NCI-H526 treated with DMSO at 0.1 percent for 48 hours (cell line): ENCODE results near the gene SPTBN1.
A peak's percentile ranks its signal among the peaks of the same experiment; 100 is the strongest.

Experiments
- DNase-seq: peaks from one replicate; lab custom pipeline; 2025; lab: John Stamatoyannopoulos, UW

The SPTBN1 gene

GRCh38 chr2:54590216-54591120, 134.3 kb downstream of the SPTBN1 start:
- no peak for DNase-seq

GRCh38 chr2:54591551-54591950, 135.4 kb downstream of the SPTBN1 start:
- no peak for DNase-seq

- no peak for DNase-seq
These were observed 137.1 kb downstream of the SPTBN1 start for GRCh38 chr2:54593249-54593648.

DNA sequence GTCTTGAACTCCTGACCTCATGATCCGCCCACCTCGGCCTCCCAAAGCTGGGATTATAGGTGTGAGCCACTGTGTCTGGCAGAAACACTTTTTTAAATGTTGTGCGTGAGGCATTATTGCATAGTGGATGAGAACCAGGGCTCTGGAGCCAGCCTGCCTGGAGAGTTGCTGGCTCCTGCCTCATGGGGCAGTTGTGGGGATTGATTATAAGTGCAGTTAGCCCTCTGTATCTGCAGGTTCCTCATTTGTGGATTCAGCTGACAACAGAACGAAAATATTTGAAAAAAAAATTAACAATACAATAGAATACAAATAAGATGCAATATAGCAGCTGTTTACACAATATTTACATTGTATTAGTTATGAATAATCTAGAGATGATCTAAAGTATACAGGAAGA, 137.9 kb downstream of the SPTBN1 start:
- no peak for DNase-seq

DNA sequence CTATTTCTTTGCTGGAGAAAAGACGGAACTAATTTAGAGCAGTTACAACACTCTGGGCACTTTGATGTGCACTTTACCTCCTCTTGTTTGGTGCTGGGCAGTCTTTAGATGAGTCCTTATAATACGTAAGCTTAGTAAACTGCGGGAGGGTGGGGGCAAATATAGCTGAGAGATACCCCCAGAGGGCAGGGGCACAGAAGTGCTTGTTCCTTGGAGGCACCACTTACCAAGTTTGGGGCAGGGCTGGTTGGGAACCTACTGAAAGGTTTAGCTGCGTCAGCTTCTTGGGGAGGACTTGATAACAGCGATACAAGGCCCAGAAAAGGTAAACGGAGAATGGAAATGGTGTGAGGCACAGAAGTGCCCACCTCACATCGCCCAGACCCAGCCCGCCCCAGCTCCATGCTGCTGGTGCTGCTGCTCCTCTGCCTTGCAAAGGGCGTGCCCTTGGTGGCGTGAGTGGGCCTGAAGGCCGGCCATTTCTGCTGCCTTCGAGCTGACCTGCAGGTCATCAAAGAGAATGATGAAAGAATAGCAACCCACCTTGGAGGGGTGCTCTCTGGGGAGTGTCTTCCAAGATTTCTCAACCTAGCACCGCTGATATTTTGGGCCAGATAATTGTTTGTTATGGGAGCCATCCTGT, 139.2 kb downstream of the SPTBN1 start:
- DNase-seq, result no peak

DNA sequence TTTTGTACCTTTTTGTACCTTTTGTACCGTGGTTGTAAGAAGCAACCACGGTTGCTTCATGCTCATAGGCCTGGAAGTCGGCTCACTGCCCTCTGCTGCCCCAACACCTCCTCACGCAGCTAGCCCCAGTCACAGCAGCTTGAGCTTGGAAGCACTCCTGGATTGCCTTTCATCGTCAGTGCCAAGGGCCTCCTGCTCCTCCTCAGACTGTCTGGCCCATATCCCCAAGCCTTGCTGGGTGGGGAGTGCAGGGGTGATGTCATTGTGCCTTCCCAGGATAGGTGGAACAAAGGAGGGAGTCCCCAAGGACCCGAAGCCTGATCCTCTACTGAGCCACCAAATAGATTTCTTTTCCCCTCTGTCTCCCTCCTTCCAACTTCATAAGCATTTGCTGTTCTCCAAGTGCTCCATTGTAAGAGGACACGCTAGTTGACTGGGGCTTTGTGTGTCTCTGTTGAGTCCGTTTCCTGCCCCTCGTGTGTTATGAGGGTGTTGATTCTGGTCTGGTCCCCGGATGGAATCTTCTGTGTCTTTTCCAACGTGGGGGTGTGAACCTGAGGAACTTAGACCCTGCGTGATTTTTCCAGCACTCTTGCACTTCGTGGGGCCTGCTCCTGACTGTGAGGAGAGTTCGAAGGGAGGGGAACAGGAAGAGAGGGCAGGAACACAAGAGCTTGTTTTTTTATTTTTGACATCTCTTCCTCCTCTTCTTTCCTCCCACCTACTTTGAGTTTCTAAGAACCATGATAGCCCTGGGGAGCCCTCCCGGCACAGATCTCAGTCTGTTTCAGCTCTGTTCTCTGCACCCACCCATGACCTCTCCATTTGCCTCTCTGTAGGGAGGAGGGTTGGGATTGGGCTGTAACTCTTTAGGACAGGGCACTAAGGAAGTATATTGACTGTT, 140.1 kb downstream of the SPTBN1 start:
- no peak for DNase-seq

GRCh38 chr2:54597153-54597848, 141.2 kb downstream of the SPTBN1 start:
- no peak for DNase-seq

DNA sequence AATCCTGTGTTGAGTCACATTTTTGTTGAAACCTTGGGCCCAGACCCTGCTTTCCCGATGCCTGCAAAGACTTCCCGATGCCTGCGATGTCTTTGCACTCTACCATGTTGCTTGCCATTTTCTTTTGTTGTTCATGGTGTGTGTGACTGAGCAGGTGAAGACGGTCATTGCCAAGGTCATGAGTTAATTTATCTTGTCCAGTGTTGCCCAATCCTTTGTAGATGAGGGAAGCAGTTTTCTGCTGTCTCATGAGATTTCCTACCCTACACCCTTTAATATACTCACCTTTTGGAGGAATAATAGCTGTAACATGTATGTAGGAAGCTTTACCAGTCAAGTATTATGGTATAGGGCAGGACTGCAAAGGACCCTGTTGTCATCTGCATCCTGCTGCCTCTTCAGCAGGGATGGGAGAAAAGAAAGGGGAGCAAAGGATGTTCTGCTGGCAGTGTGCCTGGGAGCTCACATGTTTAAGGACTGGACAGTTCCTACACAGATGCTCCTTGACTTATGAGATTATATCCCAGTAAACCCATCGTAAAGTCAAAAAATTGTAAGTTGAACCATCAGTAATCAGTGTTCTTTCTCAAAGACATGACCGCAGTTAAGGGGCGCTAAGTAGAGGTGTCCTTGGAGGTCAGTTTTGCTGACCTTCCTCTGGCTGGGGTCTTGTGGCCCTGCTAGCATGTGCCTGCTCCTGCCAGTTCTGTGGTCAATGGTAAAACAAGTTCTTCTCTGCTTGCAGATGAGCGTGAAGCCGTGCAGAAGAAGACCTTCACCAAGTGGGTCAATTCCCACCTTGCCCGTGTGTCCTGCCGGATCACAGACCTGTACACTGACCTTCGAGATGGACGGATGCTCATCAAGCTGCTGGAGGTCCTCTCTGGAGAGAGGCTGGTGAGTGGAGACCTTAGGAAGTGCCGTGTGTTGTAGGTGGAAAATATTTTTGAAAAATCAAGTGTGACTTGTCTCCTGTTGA, 142.5 kb downstream of the SPTBN1 start:
- DNase-seq, result no peak

DNA sequence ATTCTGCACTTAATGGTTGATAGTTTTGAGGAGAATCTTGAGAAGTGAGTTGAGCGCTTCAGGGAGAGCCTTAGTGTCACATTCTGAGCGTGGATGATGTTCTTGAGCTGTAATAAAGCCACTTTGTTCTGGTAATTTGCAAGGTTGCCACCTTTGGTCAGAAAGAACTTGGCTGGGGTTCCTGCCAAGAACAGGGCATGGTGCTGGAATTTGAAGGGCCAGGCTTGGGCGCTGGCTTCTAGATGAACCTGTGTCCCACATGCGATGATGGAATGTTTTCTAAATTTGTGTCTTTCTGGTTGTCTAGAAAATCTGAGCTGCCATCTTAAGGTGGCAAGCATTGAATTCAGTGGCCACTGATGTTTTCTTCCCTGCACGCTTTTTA, 143.2 kb downstream of the SPTBN1 start:
- DNase-seq, result no peak

DNA sequence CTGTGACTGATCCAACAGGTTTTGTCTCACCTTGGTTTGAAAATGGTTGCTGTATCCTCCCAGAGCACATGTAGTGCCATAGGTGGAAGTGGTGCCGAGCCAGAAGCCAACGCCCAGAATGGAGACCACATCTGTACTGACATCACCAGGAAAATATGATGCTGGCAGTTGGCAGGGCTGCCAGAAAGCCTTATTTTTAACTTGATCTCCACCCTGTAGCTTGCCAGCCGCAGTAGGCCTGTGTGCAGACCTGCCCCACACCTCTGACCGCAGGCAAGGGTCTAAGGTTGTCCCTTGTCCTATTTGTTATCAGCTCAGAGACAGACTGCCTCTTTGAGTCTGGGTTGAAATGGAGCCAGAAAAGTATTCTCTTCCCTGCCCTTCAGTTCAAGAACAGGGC, 143.8 kb downstream of the SPTBN1 start:
- DNase-seq, result no peak

GRCh38 chr2:54601339-54601738, 145.2 kb downstream of the SPTBN1 start:
- DNase-seq, result no peak

DNA sequence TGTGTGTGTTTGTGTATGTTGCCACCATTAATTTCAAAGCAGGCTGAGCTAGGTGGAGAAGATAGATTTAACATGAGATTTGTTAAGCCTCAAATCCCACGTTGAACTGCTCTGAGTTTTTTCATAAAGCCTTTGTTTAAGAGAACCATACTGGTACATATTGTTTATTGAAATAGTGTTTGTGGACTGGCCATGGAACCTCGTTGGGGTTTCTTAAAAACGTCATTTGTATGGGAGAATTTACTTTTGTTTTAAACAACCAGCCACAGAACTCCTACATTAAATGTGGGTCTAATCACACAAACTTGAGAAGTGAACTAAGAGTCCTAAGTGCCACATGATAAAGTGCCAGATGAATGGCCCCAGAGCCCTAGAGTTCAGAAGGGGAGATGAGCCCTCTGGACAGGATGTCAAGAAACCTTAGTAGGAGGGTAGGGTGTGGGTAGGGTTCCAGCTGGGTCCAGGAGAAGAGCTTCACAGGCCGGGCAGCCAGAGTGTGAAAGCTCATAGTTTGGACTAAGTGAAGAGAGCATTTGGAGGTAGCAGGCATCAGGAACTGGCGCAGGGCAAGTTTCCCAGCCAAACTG, 146.7 kb downstream of the SPTBN1 start:
- DNase-seq, result no peak

DNA sequence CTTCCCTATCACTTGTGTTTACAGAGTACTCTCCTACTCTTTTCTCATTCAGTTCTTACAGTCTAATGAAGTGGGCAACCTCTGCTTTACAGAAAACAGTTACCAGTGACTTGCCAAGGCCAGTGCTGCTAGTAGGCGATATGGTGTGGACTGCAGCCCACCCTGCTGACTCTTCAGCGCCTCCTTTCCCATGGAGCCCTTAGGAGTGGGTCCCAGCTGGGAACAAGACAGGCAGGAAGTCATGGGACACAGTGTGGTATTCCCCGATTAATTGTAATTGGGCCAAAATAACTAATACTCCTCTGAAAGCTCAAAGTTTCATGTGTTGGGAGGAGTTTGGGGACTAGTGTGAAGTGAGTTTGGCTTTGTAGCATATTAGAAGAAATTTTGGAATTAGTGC, 147.2 kb downstream of the SPTBN1 start:
- DNase-seq, result no peak

DNA sequence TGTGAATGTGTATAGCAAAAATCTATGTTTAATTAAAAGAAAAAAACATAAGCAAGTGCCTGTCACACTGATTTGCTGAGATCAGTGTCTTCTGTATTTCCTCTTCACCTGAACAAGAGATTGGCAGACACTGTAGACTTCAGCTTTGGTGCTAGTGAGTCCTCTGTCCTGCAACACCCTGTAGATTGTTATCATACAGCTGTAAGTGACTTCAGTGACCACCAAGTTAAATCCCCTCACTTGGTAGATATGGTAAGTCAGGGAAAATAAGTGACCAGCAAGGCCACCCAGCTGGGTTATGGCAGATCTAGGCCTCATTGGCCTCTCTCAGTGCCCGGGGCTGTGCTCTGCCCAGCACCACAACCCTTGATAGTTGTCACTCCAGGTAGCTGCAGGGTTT, 147.7 kb downstream of the SPTBN1 start:
- DNase-seq, result no peak

GRCh38 chr2:54604871-54605270, 148.7 kb downstream of the SPTBN1 start:
- DNase-seq, result no peak

DNA sequence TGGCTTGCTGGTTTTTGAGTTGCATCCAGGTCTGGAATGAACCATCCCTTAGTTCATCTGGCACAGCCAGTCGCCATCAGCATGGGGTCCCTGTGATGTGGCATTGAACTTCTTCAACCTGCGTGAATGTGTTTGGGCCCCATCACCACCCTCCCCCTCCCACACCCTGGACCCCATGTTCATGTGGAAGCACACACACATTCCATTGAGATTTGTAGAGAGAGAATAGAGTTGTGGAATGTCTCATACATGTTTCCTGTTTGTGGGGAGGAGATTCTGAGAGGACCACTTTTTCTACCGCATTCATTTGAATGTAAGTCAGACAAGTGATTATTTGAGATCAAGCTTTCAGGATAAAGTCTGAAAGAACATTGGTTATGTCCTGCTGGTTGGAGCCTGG, 149.7 kb downstream of the SPTBN1 start:
- no peak for DNase-seq

DNA sequence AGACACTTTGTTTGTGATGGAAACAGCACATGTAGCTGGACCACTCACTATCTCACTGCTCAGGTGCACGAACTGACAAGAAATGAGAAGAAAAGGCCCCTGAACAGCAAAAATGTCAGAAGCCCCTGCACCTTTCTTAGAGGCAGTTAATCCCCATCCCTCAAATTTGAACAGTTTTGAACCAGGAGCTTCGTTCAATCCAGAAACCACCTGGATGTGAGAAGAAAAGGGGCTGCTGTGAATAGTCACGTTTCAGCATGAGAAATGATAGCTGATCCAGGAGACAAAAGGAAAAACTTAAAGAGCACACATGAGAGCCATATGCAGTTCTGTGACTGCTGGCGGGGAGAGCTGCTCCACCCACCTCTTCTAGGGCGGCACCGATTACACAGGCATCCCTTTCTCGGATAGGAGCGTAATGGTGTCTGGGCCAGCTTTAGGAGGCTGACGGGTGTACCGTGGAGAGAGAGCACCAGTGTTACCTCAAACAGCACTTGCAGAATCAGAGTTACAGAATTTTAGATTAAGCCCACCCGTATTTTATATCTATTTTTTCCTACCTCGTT, 150.3 kb downstream of the SPTBN1 start:
- DNase-seq, result no peak

GRCh38 chr2:54608224-54608623, 152.1 kb downstream of the SPTBN1 start:
- DNase-seq, result no peak

GRCh38 chr2:54609241-54609640, 153.1 kb downstream of the SPTBN1 start:
- no peak for DNase-seq

DNA sequence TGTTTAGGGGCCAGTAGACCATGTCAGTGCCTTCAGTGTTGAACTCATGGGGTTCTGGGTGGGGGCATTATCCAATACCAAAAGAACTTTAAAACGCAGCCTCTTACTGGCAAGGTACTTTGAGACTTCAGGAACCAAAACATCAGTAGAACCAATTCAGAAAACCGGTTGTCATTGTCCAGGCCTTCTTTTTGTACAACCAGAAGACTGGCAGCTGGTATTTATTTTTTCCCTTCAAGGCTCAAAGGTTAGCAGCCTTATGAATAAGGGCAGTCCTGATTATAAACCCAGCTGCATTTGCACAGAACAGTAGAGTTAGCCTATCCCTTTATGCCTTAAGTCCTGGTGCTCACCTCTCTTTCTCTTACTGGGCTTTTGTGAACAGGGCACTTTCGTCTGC, 153.5 kb downstream of the SPTBN1 start:
- peak; percentile 18 for DNase-seq
